ENCODE measurements around the gene CHRNE. TPM values are rescaled to one million over a fixed set of nuclear protein-coding genes. Genes with fewer than 3 reads are reported as not detected.
A peak's percentile ranks its signal among the peaks of the same experiment; 100 is the strongest.

CHRNE gene
- 0.82 TPM for total RNA-seq

GRCh38 chr17:4903051-4903818, at the start of gene CHRNE:
Gene CHRNE, minus strand, starts transcription at chr17:4903098. Its CDS starts 35 bp downstream, at chr17:4903063.
- FAIRE-seq (no peak), DNase-seq (ENCODE audit: low spot score in 2 of 2) (peak; percentile 44 to 56)

- DNase-seq (ENCODE audit: low spot score in 2 of 2), result no peak
- no peak for FAIRE-seq
Measured at GRCh38 chr17:4951486-4951885, 48.6 kb upstream of the CHRNE start.

- DNase-seq (ENCODE audit: low spot score in 2 of 2) (no peak), FAIRE-seq (no peak)
Measured at GRCh38 chr17:4950746-4951204, 47.9 kb upstream of the CHRNE start, which contains the start of gene ENO3. Gene ENO3, plus strand, starts transcription at chr17:4951119. Its CDS starts 711 bp downstream, at chr17:4951830.

DNA sequence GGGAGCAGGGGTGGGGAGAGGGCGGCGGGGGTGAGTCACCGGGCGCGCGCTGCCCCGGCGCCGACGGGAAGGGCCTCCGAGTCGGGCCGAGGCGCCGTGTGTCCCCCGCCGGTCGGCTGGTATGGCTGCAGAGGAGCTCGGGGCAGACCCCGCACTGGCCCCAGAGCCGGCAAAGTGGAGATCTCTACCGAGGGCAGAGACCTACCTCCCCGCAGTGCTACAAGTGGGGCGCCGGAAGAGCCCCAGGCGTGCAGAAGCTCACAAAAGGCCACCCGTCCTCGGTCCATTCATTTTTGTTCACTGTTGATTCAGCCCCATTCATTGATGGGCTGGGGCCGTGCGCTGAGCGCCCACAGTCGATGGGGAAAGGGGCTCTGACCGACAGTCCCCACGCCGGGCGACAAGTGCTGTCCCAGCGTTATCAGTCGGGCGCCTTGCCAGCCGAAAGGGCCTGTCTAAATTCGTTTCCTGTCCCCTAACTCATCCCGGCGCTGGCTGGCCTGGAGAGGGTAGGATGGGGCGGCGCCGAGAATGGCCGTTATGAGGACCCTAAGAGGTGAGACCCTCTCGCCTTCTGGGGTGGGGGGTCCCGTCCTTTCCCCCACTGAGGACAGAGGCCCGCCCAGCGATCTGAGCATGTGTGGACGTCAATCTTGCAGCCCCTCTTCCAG, 47.3 kb upstream of the CHRNE start:
- FAIRE-seq, result no peak
- no peak for DNase-seq (ENCODE audit: low spot score in 2 of 2)

DNA sequence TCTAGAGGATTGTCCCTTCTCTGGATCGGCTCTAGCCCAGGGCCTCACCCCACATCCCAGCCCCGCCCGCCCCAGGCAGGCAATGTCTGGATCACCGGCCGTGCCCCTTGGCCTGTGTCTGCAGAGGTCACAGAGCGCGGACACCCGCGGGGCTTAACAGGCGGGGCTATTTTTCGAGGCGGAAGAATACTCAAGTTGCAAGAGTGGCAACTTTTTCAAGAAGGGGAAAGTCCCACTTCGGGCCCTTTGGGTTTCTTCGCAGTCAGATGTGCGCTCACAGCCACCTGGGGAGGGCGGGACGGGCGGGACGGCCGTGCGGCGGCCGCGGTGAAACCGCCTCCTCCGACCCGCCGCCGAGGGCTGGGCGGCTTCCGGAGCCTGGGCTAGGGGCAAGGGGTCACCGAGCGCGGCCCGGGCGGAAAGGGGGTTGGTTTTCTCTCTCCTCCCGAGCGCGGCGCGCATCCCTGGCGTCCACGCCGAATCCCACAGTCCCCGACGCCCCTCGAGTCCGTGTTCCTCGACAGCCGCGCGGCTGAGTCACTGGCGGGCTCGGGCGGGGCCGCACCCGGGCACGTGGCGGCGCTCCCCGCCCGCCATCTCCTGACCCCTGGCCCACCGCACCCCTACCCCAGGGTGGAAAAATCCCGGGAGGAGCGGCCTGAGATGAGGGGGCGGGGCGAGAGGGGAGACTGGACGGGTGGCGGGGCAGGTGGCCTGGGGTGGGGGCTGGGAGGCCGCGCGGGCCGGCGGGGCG, 46.6 kb upstream of the CHRNE start:
- DNase-seq (ENCODE audit: low spot score in 2 of 2), result peak; percentile 64 to 83
- no peak for FAIRE-seq

- no peak for FAIRE-seq
- peak; percentile 95 to 97 for DNase-seq (ENCODE audit: low spot score in 2 of 2)
Measured at GRCh38 chr17:4948931-4949320, 46.0 kb upstream of the CHRNE start.

GRCh38 chr17:4948166-4948930, 45.5 kb upstream of the CHRNE start, which contains the start of gene PFN1:
Gene PFN1, minus strand, starts transcription at chr17:4948530. Its CDS starts 136 bp downstream, at chr17:4948394.
- DNase-seq (ENCODE audit: low spot score in 2 of 2) (peak; percentile 90 to 97), FAIRE-seq (no peak)

GRCh38 chr17:4947411-4948165, 44.7 kb upstream of the CHRNE start:
- peak; percentile 70 to 71 for DNase-seq (ENCODE audit: low spot score in 2 of 2)

GRCh38 chr17:4947010-4947410, 44.1 kb upstream of the CHRNE start:
- no peak for DNase-seq (ENCODE audit: low spot score in 2 of 2)
- FAIRE-seq, result no peak

More at GRCh38 chr17:4947411-4948165, 44.7 kb upstream of the CHRNE start:
- FAIRE-seq, result no peak

DNA sequence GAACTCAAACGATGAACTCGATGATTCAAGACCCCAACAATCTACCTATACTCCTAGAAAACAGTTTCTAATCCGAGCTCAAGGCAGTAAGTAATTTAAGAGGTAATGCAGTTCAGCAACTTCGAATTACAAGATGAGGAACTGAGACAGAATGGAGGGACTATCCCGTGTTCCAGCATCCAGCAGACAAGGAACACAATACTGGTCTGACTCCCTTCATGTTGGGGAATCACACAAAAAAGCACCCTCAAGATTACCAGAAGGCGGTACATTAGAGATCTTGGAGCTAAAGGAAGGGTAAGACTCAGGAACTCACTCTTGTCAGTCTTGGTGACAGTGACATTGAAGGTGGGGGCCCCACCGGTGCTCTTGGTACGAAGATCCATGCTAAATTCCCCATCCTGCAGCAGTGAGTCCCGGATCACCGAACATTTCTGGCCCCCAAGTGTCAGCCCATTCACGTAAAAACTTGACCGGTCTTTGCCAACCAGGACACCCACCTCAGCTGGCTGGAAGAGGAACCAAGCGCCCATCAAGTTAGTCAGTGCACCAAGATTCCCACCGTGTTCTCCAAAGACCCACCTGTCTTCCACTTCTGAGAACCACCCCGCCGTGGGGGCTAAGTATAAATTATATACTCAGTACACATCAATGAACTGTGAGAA, 43.5 kb upstream of the CHRNE start:
- no peak for FAIRE-seq

DNA sequence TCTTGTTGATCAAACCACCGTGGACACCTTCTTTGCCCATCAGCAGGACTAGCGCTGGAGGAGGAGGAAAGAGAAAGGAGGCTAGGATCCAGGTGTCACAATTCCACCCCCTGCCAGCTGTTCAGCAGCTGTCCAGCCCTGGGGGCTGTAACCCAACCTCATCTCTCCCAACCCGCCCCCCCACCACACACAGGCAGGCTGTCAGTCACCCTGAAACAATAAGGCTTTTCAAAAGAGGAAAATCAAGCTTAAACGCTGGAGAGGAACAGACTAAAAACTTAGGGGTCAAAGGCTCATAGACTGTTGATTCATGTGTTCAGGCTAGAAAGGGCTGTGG, 43.0 kb upstream of the CHRNE start:
- FAIRE-seq (no peak), DNase-seq (ENCODE audit: low spot score in 2 of 2) (no peak)

More for the DNA sequence above, 43.5 kb upstream of the CHRNE start:
- DNase-seq (ENCODE audit: low spot score in 2 of 2), result no peak

DNA sequence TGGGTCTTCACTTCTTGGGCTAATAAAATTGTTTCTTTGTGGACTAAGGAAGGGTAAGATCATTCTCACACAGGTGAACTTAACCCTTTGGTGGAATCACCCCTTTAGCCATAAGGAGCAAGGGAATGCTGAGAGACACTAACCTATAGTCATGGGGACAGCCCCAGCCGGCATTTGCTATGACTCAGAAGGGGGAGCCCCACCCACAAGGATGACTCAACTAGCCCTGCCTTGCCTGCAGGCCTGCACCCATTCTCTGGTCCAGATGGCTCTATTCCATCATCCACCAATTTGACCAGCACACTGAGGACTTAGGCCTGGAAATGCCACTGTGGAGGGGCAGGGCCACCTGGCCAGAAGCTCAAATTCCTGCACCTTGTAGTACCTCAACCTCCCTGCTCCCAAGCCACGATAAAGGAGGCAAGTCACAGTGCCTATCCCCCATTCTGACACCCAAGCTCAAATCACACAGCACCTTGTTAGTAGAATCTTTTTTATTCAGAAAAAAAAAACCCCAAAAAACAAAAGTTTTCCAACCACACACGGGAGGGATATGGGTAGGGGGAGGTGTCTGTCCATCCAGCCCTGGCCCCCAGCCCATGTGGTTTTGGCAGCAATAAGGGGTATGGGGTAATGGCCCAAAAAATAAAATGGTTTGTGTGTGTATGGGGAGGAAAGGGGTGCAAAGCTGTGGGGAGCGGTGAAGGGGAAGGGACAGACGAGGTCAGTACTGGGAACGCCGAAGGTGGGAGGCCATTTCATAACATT, 42.5 kb upstream of the CHRNE start:
- peak in 1 of 2 donors; percentile 72 for DNase-seq (ENCODE audit: low spot score in 2 of 2)

DNA sequence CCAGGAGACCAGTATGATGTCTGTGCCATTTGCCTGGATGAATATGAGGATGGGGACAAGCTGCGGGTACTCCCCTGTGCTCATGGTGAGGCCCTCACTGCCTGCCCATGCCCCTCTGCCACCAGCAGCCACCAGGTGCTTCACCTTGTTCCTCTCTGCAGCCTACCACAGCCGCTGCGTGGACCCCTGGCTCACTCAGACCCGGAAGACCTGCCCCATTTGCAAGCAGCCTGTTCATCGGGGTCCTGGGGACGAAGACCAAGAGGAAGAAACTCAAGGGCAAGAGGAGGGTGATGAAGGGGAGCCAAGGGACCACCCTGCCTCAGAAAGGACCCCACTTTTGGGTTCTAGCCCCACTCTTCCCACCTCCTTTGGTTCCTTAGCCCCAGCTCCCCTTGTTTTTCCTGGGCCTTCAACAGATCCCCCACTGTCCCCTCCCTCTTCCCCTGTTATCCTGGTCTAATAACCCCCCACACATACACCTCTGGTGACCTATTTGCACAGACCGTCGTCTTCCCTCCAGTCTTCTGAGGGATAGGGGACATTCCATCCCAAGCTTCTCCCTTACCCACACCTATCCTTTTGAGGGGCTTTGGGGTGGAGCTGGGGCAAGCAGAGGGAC, 41.8 kb upstream of the CHRNE start:
- DNase-seq (ENCODE audit: low spot score in 2 of 2), result no peak
- no peak for FAIRE-seq

More for the DNA sequence above, 42.5 kb upstream of the CHRNE start:
- no peak for FAIRE-seq

GRCh38 chr17:4944163-4944553, 41.3 kb upstream of the CHRNE start:
- no peak for FAIRE-seq
- DNase-seq (ENCODE audit: low spot score in 2 of 2), result no peak

DNA sequence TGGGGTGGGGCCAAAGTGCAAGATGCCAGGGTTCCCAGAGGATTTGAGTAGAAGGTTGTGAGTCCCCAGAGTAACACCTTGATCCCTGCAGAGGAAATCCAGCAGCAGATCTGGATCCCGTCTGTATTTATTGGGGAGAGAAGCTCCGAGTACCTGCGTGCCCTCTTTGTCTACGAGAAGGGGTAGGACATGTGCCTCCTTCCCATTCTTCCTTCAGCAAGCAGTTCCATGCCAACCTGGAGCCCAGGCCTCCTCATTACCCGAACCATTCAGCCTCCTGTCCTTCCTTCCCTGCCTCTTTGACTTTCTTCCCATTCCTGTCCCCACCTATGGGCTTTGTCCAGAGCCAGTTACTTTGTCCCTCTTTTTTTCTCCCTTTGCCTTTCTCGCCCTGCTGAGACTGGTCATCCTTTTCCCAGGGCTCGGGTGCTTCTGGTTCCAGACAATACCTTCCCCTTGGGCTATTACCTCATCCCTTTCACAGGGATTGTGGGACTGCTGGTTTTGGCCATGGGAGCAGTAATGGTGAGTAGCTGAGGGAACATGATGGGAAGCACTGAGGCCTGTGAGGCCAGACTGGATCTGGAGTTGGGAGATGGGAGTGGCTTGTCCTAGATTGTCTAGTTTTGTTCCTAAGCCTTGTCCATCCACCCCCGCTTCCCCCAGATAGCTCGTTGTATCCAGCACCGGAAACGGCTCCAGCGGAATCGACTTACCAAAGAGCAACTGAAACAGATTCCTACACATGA, 40.0 kb upstream of the CHRNE start:
- no peak for FAIRE-seq

DNA sequence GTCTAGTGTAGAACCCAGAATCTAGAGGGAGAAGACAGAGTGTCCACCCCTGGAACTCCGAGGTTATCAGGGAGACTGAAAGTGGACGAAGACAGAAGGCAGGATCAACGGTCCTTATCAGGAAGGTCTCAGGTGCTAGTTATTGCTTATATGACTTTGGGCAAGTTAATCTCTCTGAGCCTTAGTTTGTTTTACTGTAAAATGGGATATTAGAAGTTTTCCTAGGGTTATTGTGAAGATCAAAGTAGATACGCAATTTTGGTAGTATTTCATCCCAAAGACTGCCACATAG, 38.4 kb upstream of the CHRNE start:
- no peak for FAIRE-seq
- no peak for DNase-seq (ENCODE audit: low spot score in 2 of 2)

More for the DNA sequence above, 40.0 kb upstream of the CHRNE start:
- no peak for DNase-seq (ENCODE audit: low spot score in 2 of 2)
